GM18858 (cell line): ENCODE results near the gene PTRH1.

Source experiments
- ATAC-seq: cut with Tn5 transposase; IDR thresholded peaks from one replicate; pipeline ENCODE4 v1.9.1; 2021; ENCODE audit not compliant: unreplicated experiment

The PTRH1 gene

GRCh38 chr9:127741831-127742434, 26.5 kb upstream of the PTRH1 start:
- no peak for ATAC-seq

GRCh38 chr9:127739614-127740330, 24.3 kb upstream of the PTRH1 start:
- no peak for ATAC-seq

DNA sequence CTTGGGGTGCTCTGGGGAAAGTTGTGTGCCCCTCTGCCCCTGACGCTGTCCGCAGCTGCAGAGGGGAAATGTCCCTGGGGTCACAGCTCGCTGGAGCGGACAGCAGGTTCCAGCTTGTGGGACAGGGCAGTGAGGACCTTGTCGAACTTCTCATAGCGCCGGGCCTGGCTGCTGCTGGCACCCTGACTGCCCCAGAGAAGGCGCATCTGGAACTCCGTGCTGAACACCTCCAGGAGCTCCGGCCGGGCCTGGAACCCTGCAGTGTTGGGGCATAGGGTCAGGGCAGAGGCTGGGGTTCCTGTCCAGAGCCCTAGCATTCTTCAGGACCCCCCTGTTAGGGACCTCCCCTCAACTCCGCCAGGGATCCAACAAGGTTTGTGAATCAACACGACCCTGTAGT, 23.2 kb upstream of the PTRH1 start:
- ATAC-seq = no peak

GRCh38 chr9:127735530-127736185, 20.2 kb upstream of the PTRH1 start:
- no peak for ATAC-seq

DNA sequence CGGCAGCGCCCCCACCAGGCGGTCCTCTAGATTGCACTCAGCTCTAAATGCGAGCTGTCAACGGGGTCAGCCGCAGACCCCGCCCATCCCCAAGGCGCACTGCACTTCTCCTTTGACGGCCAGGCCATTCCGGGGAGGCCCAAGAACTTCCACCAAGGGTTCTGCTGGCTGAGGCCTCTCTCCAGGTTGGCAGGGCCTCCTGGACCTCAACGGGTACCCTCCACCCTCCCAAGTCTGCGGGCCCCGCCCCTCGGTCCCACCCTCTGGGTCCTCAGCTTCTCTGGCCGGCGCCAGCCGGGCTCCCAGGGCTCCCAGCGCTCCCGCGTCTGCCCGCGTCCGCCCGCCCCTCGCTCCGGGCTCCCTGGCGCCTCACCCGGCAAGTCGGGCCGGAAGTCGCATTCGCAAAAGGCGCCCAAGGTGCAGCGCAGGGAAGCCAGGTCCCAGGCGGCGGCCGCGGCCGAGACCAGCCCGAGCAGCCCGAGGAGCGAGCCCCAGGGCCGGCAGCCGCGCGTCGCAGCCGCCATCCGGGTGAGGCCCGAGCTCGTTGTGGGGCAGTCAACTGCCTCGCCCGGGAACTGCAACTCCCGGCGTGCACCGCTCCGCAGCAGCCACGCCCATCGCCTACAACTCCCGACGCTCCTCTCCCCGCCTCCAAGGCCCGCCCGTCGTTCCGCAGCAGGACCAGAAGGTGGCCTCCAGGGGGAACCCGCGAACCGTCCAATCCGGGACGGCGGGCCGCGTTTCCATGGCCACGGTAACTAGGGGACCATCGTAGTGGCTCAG, 19.5 kb upstream of the PTRH1 start, which contains the start of gene TOR2A:
TOR2A (minus strand) TSS at position 548 of the 783 bp plus-strand sequence; CDS start at position 524, 24 bp downstream.
- peak; percentile 65 for ATAC-seq

DNA sequence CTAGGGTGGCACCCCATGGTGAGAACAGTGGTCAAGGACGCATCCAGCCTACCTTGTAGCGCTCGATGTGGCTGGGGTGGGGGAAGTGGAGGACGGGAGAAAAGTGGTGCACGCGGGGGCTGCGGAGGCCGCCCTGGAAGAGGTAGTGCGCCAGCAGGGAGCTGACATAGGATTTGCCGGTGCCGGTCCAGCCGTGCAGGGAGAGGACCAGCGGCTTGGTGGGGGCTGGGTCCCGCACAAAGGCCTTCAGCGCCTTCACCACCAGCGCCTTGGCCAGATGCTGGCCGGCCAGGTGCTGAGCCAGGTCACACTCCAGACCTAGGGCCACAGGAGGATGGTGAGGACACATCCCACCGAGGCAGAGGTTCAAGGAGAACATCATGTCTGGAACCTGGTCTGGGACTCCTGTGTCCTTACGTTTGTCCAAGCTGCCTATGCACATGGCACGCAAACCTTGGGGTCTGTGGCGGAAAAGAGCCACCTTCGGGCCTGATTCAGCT, 18.8 kb upstream of the PTRH1 start:
- ATAC-seq = no peak

GRCh38 chr9:127733614-127734013, 18.2 kb upstream of the PTRH1 start:
- no peak for ATAC-seq

DNA sequence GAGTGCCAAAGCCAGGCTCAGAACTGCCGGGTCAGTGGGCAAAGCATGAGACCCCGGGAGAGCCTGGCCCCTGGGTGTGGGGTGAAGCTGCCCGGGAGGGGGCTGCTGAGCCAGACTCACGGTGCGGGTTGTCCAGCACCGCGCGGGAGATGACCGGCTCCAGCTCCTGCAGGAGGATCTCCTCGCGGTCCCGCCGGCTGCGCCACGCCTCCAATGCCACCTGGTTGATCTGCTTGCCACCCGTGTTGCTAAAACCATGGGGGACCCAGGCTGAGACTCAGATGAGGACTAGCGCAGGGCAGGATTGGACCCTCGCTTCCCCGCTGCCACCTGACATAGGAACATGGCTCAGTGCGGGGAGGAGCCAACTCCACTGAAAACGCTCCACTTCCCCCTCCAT, 17.0 kb upstream of the PTRH1 start:
- ATAC-seq = no peak

GRCh38 chr9:127731938-127732337, 16.5 kb upstream of the PTRH1 start:
- ATAC-seq = no peak

DNA sequence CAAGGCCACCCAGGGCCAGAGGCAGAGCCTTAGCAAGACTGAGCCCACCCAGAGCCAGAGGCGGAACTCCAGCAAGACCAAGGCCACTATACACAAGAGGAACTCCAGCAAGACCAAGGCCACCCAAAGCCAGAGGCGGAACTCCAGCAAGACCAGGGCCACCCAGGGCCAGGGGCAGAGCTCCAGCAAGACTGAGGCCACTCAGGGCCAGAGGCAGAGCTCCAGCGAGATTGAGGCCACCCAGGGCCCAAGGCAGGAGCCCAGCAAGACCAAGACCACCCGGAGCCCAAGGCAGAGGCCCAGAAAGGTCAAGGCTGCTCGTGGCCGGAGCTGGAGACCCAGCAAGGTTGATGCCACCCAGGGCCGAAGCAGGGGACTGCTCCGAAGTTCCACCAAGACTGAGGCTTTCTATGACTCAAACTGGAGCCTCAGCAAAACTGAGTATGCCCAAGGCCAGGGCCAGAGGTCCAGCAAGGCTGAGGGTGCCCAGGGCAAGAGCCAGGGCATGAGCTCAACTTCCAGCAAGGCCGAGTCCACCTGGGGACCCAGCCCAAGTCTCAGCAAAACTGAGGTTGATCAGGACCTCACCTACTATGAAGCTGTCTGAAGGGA, 15.4 kb upstream of the PTRH1 start:
- ATAC-seq = no peak

DNA sequence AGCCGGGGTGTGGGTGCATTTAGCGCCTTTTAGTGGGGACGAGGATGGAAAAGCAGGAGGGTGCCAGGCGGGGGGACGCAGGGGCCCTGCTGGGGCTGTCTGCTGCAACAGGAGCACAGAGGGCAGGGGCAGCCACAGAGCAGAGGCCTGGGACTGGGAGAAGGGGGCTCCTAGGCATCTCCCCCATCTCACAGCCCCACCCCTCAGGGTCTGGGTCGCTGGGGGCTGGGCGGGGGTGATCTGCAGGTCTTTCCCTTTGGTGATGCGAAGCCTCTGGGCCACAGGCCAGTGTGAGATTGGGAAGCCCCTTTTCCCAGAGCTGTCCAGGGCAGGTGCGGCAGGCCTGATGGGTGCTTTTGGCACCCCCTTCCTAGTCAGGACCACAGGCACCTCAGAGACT, 14.8 kb upstream of the PTRH1 start:
- ATAC-seq = no peak

DNA sequence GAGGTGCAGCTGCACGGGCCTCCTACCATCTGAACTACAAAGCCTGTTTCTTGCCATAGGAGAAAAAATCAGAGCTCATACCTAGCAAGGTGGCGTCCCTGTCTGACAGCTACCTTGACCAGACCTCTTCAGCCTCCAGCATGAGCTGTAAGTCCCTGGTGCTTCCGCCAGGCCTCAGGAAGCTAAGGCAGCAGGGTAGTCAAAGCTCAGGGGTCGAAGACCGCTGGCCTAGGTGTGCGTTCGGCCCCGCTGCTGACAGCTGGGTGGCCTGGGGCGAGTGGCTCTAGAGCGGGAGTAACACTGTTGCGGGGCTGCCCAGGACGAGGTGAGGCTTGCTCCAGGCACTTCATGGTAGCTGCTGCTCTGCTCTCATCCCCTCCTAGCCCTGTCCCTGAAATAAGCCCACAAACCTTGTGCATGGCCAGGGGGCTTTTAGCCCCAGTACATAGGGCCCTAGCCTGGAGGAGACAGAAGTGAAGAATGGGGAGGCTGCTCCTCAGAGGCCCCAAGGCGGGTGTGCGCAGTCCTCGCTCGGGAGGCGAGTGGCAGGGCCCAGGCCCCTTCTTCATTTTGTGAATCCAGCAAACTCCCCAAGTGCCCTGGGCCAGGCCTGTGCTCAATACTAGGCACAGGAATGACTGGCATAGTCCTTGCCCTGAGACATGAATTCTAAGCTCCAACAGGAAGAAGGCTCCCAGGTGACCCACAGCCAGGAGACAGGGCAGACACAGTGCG, 14.2 kb upstream of the PTRH1 start:
- no peak for ATAC-seq

DNA sequence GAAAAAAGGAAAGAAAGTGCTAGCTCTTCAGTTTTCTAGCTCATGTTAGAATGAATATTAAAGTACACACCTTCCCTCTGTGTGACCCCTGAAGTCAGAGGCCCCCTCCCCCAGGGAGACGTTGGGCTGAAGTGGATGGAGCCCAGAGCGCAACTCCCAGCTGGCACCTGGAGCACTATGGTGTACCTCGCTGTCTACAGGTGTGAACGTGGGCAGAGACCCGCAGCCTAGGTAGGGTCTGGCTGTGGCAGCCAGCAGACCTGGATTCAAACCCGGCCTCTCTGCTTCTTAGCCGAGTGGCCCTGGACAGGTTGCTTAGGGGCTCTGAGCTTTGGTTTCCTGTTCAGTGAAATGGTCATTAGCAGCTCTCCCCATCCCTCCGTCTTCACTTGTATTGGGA, 13.3 kb upstream of the PTRH1 start:
- ATAC-seq = no peak

DNA sequence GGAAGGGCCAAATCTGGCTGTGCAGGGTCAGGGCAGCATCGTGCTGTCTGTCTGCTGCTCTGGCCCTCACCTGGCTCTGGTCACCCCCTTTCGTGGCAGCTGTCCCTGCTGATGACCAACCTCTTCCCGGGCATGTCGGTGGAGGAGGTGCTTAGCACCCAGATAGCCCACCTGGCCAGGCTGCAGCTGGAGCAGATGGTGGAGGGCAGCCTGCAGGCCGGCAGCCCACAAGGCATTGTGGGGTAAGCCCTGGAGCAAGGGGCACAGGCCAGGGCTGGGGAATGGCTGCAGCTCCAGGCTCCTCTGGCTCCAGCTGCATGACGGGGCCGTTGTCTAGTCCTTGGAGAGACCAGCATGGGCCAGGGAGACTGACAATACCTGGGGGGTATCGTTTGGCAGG, 11.4 kb upstream of the PTRH1 start:
- no peak for ATAC-seq

DNA sequence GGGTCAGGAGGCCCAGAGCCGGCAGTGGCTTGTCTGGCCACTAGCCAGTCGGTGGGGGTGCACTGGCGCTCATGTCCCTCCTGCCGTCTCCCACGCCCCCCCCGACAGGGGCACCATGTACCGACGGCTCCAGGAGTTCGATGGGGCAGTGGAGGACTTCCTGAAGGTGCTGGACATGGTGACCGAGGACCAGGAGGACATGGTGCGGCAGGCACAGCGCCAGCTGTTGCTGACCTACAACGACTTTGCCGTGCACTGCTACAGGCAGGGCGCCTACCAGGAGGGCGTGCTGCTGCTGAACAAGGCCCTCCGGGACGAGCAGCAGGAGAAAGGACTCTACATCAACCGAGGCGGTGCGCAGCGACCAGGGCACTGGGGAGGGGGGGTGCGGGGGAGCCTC, 8.5 kb upstream of the PTRH1 start:
- ATAC-seq = no peak

GRCh38 chr9:127723444-127723843, 8.0 kb upstream of the PTRH1 start:
- no peak for ATAC-seq

- ATAC-seq = no peak
Observed at GRCh38 chr9:127723013-127723412, 7.5 kb upstream of the PTRH1 start.

- ATAC-seq = no peak
Observed at GRCh38 chr9:127722055-127722745, 6.7 kb upstream of the PTRH1 start.

- no peak for ATAC-seq
Observed at GRCh38 chr9:127721391-127721821, 5.9 kb upstream of the PTRH1 start.

- ATAC-seq = no peak
Observed at GRCh38 chr9:127720865-127721227, 5.4 kb upstream of the PTRH1 start.
